Stimulated activated CD4-positive, alpha-beta T cell treated with anti-CD3 and anti-CD28 coated beads, Interleukin-15, amount 100 ng/mL, for 1 hour (primary cell): Measurements from ENCODE around the gene SHANK2.

Source experiments
- DNase-seq, 2 donors: peaks; one replicate each; pipeline ENCODE4 v3.0.0-alpha.2; 2020; ENCODE audit warnings: low read depth in 1 of 2, low spot score in 1 of 2

Gene SHANK2

DNA sequence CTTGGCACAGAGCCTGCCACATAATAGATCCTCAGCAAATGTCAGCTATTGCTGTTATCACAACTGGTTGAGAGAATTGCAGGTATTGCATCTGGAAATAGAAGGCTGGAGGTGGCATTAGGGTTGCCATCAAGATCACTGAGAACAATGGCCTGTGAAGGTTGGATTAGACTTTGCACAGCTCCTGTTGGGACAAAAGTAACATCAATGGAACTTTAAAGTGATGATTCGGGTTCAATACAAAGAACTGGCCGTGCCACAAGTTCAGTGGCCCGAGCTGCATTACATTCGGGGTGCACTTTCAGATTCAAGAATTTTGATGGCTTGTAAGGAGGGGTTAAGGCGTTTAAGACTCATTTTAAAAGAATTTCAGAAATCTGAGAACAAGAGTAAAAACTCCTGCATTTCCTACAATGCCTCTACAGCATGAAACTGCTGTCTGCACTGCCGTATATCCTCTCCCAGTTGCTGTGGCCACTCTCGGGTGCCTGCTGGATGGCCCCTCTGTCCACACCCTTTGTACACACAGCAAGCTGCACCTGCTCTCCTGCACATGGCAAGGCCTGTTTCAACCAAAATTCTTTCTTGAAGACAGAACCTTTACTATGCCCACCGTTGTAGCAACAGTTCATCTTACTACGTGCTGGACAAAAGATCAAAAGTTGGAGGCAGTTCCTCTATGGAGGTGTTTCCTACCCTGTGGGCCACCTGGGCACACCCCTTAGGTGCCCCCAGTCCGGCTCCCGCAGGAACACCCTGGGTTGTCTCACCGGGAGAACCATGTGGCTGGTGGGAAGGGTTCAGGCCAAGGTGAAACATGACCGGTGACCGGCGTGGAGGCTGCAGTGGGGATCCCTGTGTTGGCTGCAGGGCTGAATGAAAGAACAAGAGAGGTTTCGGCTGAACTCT is 17.5 kb upstream of the SHANK2 start:
- DNase-seq = no peak

DNA sequence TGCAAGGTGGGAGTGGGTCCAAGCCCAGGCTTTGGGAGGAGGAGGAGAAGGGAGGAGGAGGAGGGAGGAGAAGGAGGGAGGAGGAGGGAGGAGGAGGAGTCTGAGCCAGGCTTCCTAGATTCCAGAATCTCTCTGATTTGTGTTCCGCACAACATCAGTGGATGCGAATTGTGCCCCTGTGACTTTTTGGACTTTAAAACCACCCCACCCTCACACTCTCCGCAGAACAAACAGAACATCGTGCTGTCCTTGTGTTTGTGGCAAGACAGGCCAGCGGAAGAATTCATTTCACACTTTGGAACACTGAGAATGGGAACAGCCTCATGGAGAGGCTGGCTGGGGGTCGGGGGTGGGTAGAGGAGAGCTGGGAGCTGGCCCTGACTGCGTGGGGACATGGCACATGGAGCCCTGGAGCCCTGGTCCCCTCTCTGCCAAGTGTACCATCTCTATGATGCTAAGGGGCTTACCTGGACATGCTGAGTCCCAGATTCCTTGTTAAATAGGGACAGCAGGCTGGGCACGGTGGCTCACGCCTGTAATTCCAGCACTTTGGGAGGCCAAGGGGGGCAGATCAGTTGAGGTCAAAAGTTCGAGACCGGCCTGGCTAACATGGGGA is 16.4 kb upstream of the SHANK2 start:
- DNase-seq = no peak

GRCh38 chr11:71267807-71268421 is 15.5 kb upstream of the SHANK2 start:
- DNase-seq = no peak

DNA sequence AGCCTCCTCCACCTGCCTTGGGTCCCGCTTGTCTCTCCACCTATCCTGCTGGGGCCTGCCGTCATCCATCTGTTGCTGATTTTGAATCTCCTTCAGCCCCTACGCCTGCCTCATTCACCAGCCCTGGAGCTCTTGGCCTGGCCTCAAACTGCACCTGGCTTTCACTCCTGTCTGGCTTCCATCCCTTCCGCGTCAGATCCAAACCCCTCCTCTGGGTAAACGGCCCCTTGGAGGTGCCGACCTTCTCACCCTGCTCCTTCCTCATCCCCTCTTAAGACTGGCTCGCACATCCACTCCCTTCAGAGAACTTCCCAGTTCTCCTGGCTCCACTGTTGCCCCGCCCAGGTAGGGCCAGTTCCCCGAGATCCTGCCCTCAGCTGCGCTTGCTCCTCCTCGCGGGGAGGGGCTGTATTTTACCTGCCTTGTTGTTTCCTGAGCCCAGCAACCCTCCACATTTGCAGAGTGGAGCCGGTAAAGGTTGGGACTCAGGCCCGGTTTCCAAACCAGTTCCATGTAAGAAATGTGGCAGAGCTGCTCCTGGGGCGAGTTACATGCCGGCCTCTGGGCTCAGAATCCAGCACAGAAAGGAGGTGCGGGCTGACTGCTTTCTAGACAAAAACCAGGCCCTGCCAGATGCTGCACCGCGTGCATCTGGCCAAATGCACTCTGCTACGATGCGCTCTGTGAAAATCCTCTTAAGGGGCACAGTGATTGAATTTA is 13.9 kb upstream of the SHANK2 start:
- no peak for DNase-seq

GRCh38 chr11:71265559-71266092 is 13.2 kb upstream of the SHANK2 start:
- no peak for DNase-seq

DNA sequence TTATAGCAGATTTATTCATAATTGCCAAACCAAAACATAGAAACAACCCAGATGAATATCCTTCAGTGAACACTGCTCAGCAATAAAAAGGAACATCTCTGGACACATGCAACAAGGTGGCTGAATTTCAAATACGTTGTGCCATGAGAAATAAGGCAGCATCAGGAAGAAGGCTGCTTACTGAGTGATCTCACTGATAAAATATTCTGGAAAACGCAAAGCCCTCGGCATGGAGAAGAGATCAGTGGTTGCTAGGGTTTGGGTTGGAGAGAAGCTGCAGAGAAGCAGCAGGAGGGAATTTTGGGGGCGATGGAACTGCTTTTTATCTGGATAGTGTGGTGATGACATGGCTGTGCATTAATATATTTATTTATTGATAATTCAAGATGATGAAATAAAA is 11.0 kb upstream of the SHANK2 start:
- DNase-seq = no peak

DNA sequence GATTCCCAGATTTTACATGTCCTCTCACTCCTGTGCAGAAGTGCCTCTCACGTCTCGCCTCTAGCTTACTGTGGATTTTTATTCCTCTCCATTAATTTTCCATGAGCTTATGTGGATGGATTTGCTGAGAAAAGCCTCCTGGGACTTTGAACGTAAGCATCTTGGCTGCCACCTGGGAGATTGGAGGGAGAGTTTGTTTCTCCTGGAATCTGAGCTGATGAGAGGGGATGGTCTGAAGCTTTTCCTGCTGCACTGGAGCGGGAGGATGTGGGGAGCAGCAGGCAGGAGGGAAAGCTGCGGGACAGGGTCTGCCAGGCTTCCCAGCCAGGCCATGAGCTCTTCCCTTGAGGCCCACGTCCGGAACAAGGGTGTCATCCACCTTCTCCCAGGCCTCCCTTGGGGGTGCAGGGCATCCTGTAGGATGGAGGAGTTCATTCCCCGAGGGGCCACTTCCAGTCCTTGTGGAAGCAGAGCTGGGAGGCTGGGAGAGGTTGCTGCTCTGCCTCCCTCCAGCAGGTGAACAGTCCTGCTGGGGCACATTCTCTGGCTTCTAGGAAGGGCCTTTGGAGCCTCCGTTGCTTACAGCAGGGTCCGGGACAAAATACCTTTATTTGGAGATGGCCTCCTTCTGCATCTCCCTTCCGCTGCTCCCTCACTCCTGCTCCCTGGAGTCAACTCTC is 3.6 kb upstream of the SHANK2 start:
- no peak for DNase-seq

GRCh38 chr11:71255323-71255722 is 2.9 kb upstream of the SHANK2 start:
- no peak for DNase-seq

- no peak for DNase-seq
Observed at GRCh38 chr11:71253794-71254193, 1.4 kb upstream of the SHANK2 start.

DNA sequence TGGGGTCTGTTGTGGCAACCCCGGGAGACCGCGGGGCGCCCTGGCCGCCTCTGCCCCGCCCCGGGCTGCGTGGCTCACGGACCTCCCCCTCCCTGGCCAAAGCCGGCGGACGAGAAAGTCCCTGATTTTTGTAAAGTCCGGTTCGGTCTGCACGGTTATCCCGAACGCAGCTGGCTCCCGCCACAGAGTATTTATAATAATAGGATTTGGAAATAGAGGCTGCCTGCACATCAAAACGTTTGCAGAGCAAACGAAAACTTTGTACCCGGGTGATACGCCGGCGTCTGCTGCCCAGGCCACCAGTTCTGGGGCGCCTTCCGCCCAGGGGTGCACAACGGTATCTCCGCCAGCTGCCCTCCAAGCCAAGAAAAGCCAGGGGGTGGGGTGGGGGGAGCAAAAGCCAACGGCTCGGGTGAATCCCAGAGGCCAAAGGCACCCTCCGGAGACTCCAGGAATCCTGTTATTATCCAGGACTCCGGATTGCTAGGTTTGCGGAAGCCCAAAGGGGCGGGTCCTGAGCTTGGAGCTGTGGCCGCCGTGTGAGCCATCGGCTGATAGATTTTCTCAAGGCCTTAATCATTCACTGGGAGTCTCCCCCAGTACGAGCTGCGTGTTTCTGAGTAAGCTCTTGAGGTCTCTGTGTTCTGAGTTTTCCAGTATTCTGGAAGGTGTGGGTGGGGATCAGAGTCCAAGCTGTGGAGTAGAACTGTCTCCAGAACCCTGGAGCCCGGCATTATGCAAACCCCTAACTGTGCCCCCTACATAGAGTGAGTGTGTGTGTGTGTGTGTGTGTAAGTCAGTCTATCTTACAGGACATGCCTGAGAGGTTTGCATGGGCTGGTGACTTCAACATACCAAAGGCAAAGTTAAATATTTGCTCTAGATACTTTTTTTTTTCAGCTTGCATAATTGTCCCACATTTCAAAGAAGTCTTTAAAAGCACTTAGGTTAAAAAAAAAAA is 673 bp upstream of the SHANK2 start:
- DNase-seq = no peak

- DNase-seq = no peak
Observed at GRCh38 chr11:71251761-71252268, 562 bp downstream of the SHANK2 start.

GRCh38 chr11:71251151-71251721 is 1.1 kb downstream of the SHANK2 start:
- DNase-seq = no peak

- DNase-seq = no peak
Observed at GRCh38 chr11:71250523-71251150, 1.7 kb downstream of the SHANK2 start.

DNA sequence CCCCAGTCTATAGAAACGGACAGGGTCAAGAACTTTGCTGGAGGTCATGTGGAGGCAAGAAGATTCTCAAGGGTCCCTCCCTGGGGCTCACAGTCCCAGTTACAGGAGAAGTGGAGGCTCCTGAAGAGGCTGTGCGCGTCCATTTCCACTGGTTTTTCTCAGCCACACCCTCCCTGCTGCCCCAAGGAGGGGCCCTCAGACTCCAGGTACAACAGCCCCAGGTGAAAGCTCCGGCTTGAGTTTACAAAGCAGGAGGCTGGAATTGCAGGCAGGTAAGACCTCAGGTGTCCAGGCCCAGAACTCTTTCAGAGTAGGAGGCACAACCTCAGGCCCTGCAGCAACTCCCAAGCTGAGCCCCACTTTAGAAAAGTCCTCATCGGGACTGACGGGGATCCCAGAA is 3.1 kb downstream of the SHANK2 start:
- no peak for DNase-seq

DNA sequence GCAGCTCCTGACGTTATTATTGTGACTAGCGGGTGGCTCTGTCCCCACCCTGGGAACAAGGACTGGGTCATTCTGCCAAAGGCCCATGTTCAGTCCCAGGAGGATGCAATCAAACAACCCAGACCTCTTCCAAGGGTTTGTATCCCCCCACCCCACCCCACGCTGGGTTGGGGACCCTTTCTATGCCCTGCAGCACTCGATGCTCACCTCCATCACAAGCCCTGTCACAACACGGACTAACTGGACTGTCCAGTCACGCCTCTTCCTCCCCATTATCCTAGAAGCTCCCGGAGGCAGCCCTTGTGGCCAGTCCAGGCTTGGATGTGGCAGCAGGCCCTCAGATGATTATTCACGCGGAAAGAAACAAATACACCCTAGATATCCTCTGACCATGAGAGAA is 3.7 kb downstream of the SHANK2 start:
- no peak for DNase-seq

DNA sequence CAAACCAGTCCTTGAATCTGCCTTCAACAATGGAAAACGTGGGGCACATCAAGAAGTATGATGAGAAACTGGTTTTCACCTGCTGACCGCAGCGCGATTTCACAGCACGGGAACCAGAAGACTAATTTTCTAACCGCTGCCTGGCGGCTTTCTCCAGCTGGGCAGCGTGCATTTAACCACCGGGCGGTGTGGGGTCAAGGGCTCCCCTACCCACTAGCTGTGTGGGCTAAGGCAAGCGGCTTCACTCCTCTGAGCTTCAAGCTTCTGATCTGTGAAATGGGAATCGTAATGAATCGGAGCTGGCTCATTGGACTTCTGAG is 4.2 kb downstream of the SHANK2 start:
- no peak for DNase-seq

- no peak for DNase-seq
Observed at GRCh38 chr11:71247551-71248250, 4.7 kb downstream of the SHANK2 start.

DNA sequence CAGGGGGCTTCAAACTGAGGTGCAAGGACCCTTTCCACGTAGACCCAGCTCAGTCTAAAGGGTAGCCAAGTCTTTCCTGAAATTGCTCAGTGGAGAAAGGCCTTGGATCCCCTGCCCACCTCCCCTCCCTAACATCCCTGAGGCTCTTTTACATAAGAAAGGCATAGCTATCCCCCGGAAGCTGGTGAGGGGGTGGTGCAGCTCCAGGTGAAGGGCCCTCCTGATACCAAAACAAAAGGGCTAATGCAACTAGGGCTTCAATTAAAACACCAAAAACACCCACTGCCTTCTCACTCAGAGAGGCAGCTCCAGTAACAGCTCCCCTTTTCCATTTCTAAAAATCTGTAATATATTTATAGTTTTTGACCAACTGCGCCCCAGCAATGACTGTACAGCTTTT is 5.8 kb downstream of the SHANK2 start:
- DNase-seq = no peak
